ENCODE results near the gene AMPH.

The AMPH gene

GRCh38 chr7:38664972-38665371, 33.8 kb upstream of the AMPH start:
- H3K4me1 ChIP-seq (ENCODE audit: control insufficient read depth, insufficient read depth, low read length, unreplicated experiment) = no peaks in the 10 kb centered on the region

DNA sequence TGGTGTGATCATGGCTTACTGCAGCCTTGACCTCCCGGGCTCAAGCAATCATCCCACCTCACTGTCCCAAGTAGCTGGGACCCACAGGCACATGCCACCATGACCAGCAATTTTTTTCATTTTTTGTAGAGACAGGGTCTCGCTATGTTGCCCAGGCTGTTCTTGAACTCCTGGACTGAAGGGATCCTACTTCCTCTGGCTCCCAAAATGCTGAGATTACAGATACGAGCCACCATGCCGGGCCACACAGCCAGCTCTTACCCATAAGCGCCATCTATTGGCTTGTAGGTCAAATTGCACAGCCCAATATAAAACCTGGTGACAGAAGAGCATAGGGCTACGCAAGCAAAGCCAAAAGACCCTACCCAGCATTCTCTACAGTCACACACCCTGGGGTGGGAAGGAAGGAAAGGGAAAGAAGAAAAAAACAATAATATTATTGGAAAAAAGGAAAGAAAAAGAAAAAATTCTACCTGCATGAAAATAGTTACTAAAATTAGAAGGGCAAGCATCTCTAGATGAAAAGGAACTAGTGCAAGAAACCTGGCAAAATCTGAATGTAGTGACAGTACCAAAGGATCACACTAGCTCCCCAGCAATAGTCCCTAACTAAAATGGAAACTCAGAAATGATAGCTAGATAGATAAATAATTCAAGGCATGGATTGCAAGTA, 29.4 kb upstream of the AMPH start:
- H3K4me3 ChIP-seq (ENCODE audit: low read depth, low read length) = no peak overlapping the region
- H3K4me1 ChIP-seq (ENCODE audit: control insufficient read depth, insufficient read depth, low read length, unreplicated experiment) = peaks cover 3% of the 10 kb centered on the region
- H2AFZ ChIP-seq (ENCODE audit: low read length, unreplicated experiment) = no peak overlapping the region
- no peaks in the 10 kb centered on the region for H3K27me3 ChIP-seq (ENCODE audit: insufficient read depth, low read length)
- no peak overlapping the region for H3K27ac ChIP-seq (ENCODE audit: low read depth, low read length)
- H3K79me2 ChIP-seq (ENCODE audit: control insufficient read depth, insufficient read depth, low read length, unreplicated experiment) = no peaks in the 10 kb centered on the region
- no peaks in the 10 kb centered on the region for H3K36me3 ChIP-seq (ENCODE audit: insufficient read depth, low read length)

More at GRCh38 chr7:38664972-38665371, 33.8 kb upstream of the AMPH start:
- no peak overlapping the region for H2AFZ ChIP-seq (ENCODE audit: low read length, unreplicated experiment)
- H3K4me3 ChIP-seq (ENCODE audit: low read depth, low read length) = no peak overlapping the region
- no peak overlapping the region for H3K27ac ChIP-seq (ENCODE audit: low read depth, low read length)
- no peaks in the 10 kb centered on the region for H3K27me3 ChIP-seq (ENCODE audit: insufficient read depth, low read length)
- no peaks in the 10 kb centered on the region for H3K79me2 ChIP-seq (ENCODE audit: control insufficient read depth, insufficient read depth, low read length, unreplicated experiment)
- no peaks in the 10 kb centered on the region for H3K36me3 ChIP-seq (ENCODE audit: insufficient read depth, low read length)

- Histone ChIP-seq H3K27me3 (ENCODE audit: insufficient read depth, low read length) (no peaks in the 10 kb centered on the region), H3K36me3 (ENCODE audit: insufficient read depth, low read length) (no peaks in the 10 kb centered on the region), H3K27ac (ENCODE audit: low read depth, low read length) (no peak overlapping the region), H3K4me3 (ENCODE audit: low read depth, low read length) (no peak overlapping the region), H3K79me2 (ENCODE audit: control insufficient read depth, insufficient read depth, low read length, unreplicated experiment) (no peaks in the 10 kb centered on the region), H2AFZ (ENCODE audit: low read length, unreplicated experiment) (no peak overlapping the region), H3K4me1 (ENCODE audit: control insufficient read depth, insufficient read depth, low read length, unreplicated experiment) (peaks cover 3% of the 10 kb centered on the region)
Measured at GRCh38 chr7:38659931-38660330, 28.8 kb upstream of the AMPH start.

DNA sequence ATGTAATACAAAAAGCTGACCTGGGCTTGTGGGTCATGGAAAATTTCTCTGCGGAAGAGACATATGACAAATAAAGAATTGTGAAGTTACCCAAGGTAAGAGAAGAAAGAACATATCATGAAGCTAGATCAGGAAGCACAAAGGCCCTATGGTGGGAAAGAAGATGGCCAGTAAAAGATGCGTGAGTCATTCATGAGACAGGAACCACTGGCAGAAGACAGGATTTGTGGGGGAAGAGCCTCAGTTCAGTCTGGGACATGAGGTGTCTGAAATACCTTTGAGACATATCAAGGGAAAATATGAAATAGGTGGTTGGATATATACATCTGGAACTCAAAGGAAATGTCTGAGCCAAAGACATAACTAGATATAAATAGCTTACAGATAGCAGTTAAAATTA, 27.7 kb upstream of the AMPH start:
- H3K4me3 ChIP-seq (ENCODE audit: low read depth, low read length) = no peak overlapping the region
- H3K4me1 ChIP-seq (ENCODE audit: control insufficient read depth, insufficient read depth, low read length, unreplicated experiment) = peaks cover 8% of the 10 kb centered on the region
- no peaks in the 10 kb centered on the region for H3K79me2 ChIP-seq (ENCODE audit: control insufficient read depth, insufficient read depth, low read length, unreplicated experiment)
- H3K36me3 ChIP-seq (ENCODE audit: insufficient read depth, low read length) = no peaks in the 10 kb centered on the region
- H2AFZ ChIP-seq (ENCODE audit: low read length, unreplicated experiment) = no peak overlapping the region
- H3K27ac ChIP-seq (ENCODE audit: low read depth, low read length) = no peak overlapping the region
- no peaks in the 10 kb centered on the region for H3K27me3 ChIP-seq (ENCODE audit: insufficient read depth, low read length)

GRCh38 chr7:38656968-38657367, 25.8 kb upstream of the AMPH start:
- no peaks in the 10 kb centered on the region for H3K79me2 ChIP-seq (ENCODE audit: control insufficient read depth, insufficient read depth, low read length, unreplicated experiment)
- no peaks in the 10 kb centered on the region for H3K36me3 ChIP-seq (ENCODE audit: insufficient read depth, low read length)
- H3K27me3 ChIP-seq (ENCODE audit: insufficient read depth, low read length) = no peaks in the 10 kb centered on the region
- H2AFZ ChIP-seq (ENCODE audit: low read length, unreplicated experiment) = no peak overlapping the region
- peaks cover 8% of the 10 kb centered on the region for H3K4me1 ChIP-seq (ENCODE audit: control insufficient read depth, insufficient read depth, low read length, unreplicated experiment)
- H3K27ac ChIP-seq (ENCODE audit: low read depth, low read length) = no peak overlapping the region
- no peak overlapping the region for H3K4me3 ChIP-seq (ENCODE audit: low read depth, low read length)

GRCh38 chr7:38655833-38656774, 24.9 kb upstream of the AMPH start:
- no peaks in the 10 kb centered on the region for H3K36me3 ChIP-seq (ENCODE audit: insufficient read depth, low read length)
- no peak overlapping the region for H3K4me3 ChIP-seq (ENCODE audit: low read depth, low read length)
- H3K4me1 ChIP-seq (ENCODE audit: control insufficient read depth, insufficient read depth, low read length, unreplicated experiment) = peaks cover 8% of the 10 kb centered on the region
- H3K79me2 ChIP-seq (ENCODE audit: control insufficient read depth, insufficient read depth, low read length, unreplicated experiment) = no peaks in the 10 kb centered on the region
- H3K27me3 ChIP-seq (ENCODE audit: insufficient read depth, low read length) = no peaks in the 10 kb centered on the region
- H2AFZ ChIP-seq (ENCODE audit: low read length, unreplicated experiment) = no peak overlapping the region
- no peak overlapping the region for H3K27ac ChIP-seq (ENCODE audit: low read depth, low read length)

DNA sequence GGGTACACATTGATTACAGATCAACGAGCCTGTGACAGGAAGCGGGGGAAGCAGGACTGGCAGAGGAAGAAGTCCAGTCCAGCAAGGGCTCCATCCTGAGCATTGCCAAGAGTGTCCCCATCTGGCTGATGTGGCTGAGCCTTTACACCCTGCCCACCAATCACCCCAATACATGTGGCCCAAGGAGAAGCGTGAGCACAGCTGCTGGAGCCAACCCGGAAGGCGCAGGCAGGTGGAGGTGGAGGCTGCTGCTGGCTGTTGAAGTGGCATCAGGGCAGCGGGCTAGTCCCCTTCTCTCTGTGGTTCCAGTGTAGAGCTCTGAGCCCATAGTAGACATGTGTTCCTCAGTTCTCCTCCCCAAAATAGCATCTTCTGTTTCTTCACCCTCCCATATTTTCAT, 6.8 kb upstream of the AMPH start:
- H2AFZ ChIP-seq (ENCODE audit: low read length, unreplicated experiment) = no peak overlapping the region
- no peaks in the 10 kb centered on the region for H3K79me2 ChIP-seq (ENCODE audit: control insufficient read depth, insufficient read depth, low read length, unreplicated experiment)
- no peak overlapping the region for H3K4me3 ChIP-seq (ENCODE audit: low read depth, low read length)
- no peaks in the 10 kb centered on the region for H3K36me3 ChIP-seq (ENCODE audit: insufficient read depth, low read length)
- no peak overlapping the region for H3K27ac ChIP-seq (ENCODE audit: low read depth, low read length)
- H3K27me3 ChIP-seq (ENCODE audit: insufficient read depth, low read length) = 0 out of 2 replicates have a peak, but pooled peaks cover 5% of the 10 kb centered on the region
- no peaks in the 10 kb centered on the region for H3K4me1 ChIP-seq (ENCODE audit: control insufficient read depth, insufficient read depth, low read length, unreplicated experiment)

- H3K4me3 ChIP-seq (ENCODE audit: low read depth, low read length) = no peak overlapping the region
- H3K27ac ChIP-seq (ENCODE audit: low read depth, low read length) = no peak overlapping the region
- no peak overlapping the region for H2AFZ ChIP-seq (ENCODE audit: low read length, unreplicated experiment)
- peaks cover 15% of the 10 kb centered on the region for H3K4me1 ChIP-seq (ENCODE audit: control insufficient read depth, insufficient read depth, low read length, unreplicated experiment)
- no peaks in the 10 kb centered on the region for H3K79me2 ChIP-seq (ENCODE audit: control insufficient read depth, insufficient read depth, low read length, unreplicated experiment)
- H3K36me3 ChIP-seq (ENCODE audit: insufficient read depth, low read length) = no peaks in the 10 kb centered on the region
- H3K27me3 ChIP-seq (ENCODE audit: insufficient read depth, low read length) = no peaks in the 10 kb centered on the region
Measured at GRCh38 chr7:38632411-38632810, 1.2 kb upstream of the AMPH start.

DNA sequence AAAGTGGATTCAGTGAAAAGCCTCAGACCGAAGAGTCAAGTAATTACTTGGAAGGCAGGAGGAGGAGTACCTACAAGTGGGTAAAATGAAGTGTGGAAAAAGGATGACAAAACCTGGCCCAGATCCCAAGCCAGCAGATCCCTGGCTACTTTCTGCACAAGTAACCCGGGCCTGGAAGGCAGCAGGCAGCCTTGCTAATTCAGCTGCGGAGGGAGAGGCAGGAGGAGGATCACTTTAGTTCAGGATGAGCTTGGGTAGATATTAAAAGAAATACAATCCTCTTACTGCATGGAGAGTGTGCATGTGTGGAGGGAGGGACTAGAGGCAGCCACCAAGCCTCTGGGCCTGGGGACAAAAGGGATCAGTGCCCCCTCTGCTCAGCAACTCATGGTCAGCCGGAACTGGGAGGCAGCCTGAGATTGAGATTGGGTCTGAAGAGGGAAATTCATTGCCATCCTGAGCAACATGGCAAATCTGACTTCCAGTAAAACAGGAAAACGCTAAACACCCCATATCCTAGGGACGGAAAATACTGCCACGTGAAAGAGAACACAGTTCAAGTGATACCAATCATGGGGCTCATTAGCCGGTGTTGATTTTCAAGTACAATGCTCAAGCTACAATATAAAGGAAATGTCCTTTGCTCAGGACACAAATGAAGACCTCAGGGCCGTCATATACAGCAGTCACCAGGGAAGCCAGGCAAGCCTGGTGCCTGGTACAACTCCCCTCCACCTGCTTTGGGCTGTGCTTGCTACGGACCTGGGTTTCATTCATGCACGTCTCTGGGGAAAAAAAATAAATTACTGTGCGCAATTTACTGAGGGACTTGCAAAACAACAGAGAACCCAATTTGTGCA, 1.3 kb downstream of the AMPH start:
- Histone ChIP-seq H3K79me2 (ENCODE audit: control insufficient read depth, insufficient read depth, low read length, unreplicated experiment) (no peaks in the 10 kb centered on the region), H3K27ac (ENCODE audit: low read depth, low read length) (no peak overlapping the region), H3K4me1 (ENCODE audit: control insufficient read depth, insufficient read depth, low read length, unreplicated experiment) (peaks cover 15% of the 10 kb centered on the region), H3K4me3 (ENCODE audit: low read depth, low read length) (peak overlapping the region; percentile 93), H3K27me3 (ENCODE audit: insufficient read depth, low read length) (no peaks in the 10 kb centered on the region), H3K36me3 (ENCODE audit: insufficient read depth, low read length) (no peaks in the 10 kb centered on the region), H2AFZ (ENCODE audit: low read length, unreplicated experiment) (no peak overlapping the region)

DNA sequence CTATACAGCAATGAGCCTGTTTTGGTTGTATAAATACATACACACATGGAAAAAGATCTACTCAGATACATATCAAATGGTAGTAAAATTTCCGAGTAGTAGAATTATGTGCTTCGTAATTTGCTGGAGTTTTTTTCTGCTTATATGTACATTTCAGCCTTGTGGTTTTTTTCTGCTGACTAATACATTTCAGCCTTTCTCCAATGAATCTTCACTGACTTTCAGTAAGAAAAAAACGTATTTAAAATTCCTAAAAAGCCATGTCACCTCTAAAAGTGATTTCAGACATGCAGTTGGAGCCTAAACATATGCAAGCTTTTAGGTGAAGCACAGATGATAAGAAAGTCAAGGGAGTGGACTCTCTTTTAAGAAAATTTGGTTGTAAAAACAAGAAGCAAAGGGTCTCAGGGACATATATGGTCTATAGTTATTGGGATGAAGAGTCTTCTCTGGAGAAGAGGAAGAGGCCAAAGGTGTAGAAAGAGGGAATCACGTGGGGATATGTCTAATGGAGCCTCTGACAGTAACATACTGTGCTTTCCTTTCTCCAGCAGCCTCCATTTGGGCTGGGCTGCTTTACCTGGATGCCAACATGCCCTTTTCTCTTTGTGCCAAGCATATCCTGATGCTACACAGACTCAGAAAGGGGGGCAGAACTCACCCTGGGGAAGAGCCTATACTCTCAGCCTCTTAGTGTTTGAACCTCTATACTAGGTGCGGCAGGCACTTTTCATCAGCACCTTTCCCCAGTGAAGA, 2.4 kb downstream of the AMPH start:
- H3K27ac ChIP-seq (ENCODE audit: low read depth, low read length) = no peak overlapping the region
- no peak overlapping the region for H2AFZ ChIP-seq (ENCODE audit: low read length, unreplicated experiment)
- H3K4me3 ChIP-seq (ENCODE audit: low read depth, low read length) = no peak overlapping the region
- H3K36me3 ChIP-seq (ENCODE audit: insufficient read depth, low read length) = no peaks in the 10 kb centered on the region
- no peaks in the 10 kb centered on the region for H3K27me3 ChIP-seq (ENCODE audit: insufficient read depth, low read length)
- H3K79me2 ChIP-seq (ENCODE audit: control insufficient read depth, insufficient read depth, low read length, unreplicated experiment) = no peaks in the 10 kb centered on the region
- H3K4me1 ChIP-seq (ENCODE audit: control insufficient read depth, insufficient read depth, low read length, unreplicated experiment) = peaks cover 15% of the 10 kb centered on the region
